ENCODE data around the gene PDIA5. TPM values are rescaled to one million over a fixed set of nuclear protein-coding genes. Genes with fewer than 3 reads are reported as not detected.

The PDIA5 gene
- total and polyA plus RNA-seq, 2 of the 4 experiments (the other 2 are of a cell fraction): 19.4 to 42.0 TPM

DNA sequence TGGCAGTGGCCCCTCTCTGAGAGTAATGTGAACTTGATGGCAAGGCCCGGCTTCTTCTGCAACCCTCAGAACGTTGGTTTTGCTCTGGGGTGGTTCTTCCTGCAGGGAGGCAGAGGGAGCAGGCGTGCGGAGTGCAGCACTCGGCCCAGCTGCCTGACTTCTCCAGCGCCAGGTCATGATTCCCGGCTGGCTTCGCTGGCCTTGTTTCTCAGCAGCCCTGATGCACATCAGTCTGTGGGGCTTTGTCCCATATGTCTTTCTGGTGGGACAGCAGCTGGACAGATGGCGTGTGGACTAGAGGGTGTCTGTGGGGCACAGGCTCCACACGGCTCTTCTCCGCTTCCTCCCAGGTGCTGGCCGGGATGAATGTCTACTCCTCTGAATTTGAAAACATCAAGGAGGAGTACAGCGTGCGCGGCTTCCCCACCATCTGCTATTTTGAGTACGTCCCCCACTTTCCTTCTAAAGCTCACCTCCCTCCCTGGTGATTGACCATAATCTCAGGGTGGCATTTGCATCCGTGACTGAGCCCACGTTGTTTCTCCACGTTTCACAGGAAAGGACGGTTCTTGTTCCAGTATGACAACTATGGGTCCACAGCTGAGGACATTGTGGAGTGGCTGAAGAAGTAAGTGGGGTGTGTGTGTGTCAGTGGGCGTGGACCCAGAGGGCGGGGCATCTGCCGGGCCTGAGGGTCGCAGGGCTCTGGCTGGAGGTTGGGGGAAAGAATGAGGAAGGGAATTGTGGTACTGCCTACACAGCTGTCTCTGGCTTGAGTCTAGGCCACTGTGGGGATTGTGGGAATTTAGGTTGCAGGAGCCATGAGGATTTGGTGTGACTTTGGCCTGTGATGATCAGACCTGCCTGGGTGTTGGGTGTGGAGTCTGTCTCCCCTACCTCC lies 57.1 kb downstream of the PDIA5 start:
- Histone ChIP-seq H2BK120ac (ENCODE audit: low read depth, low read length) (no peak overlapping the region), H3K36me3 (ENCODE audit: control insufficient read depth, insufficient read depth, low read length) (peaks cover 32% of the 10 kb centered on the region), H3K56ac (ENCODE audit: extremely low read depth, insufficient read depth, low read length) (no peak overlapping the region), H4K5ac (ENCODE audit: low read depth, low read length) (no peak overlapping the region), H3K27me3 (ENCODE audit: control insufficient read depth, insufficient read depth, low read length) (no peaks in the 10 kb centered on the region), H3K27ac (ENCODE audit: insufficient read depth, low read length) (no peak overlapping the region), H3K18ac (ENCODE audit: low read depth, low read length) (no peak overlapping the region), H4K8ac (ENCODE audit: low read depth in 2 of 2, low read length in 2 of 2) (no peak overlapping the region), H2AK9ac (replicated peaks; ENCODE audit: low read depth, low read length, poor library complexity) (no peak overlapping the region), H3K9me3 (ENCODE audit: control insufficient read depth, insufficient read depth, low read length) (no peaks in the 10 kb centered on the region), H3K9ac (ENCODE audit: low read depth, low read length) (no peak overlapping the region), H3K4me2 (ENCODE audit: low read depth, low read length) (no peak overlapping the region), H3K14ac (replicated peaks; ENCODE audit: low read depth, low read length) (no peak overlapping the region), H2AFZ (replicated peaks; ENCODE audit: low read length, poor library complexity) (no peak overlapping the region), H2BK20ac (ENCODE audit: low read depth, low read length) (no peak overlapping the region), H3K23ac (ENCODE audit: low read depth, low read length) (no peak overlapping the region), H4K20me1 (ENCODE audit: insufficient read depth, low read length) (peaks cover 7% of the 10 kb centered on the region; the same call in 1 of the 2 replicates), H3K9me1 (ENCODE audit: insufficient read depth, low read length) (peaks cover 10% of the 10 kb centered on the region; the same call in 1 of the 2 replicates), H3K4me3 (ENCODE audit: insufficient read depth, low read depth, low read length) (no peak overlapping the region), H2BK5ac (ENCODE audit: low read depth, low read length, poor library complexity, severe bottlenecking) (no peak overlapping the region), H3K79me1 (ENCODE audit: low read depth in 1 of 2, low read length in 2 of 2) (0 out of 4 replicates have a peak, but pooled peaks cover 0 to 3% of the 10 kb centered on the region in 2 experiments), H2AK5ac (ENCODE audit: low read depth, low read length) (no peak overlapping the region), H3K4ac (ENCODE audit: low read depth, low read length) (no peak overlapping the region), H4K91ac (ENCODE audit: insufficient read depth, low read depth, low read length) (no peak overlapping the region), H2BK15ac (ENCODE audit: low read depth, low read length) (no peak overlapping the region), H3K4me1 (ENCODE audit: control insufficient read depth, insufficient read depth, low read length) (peaks cover 3% of the 10 kb centered on the region; the same call in 1 of the 2 replicates)
- WGBS, 2 experiments (ENCODE audit: extremely low coverage in 2 of 2, insufficient read length in 1 of 2): 69% methylated on average over 6 of the region's 24 CpGs; no CpG with 5 or more reads in 1 of the 2 experiments
- no peak for ATAC-seq (ENCODE audit: low read depth)
- no peak for DNase-seq
- intact Hi-C loops (cut with micrococcal nuclease) (no loop called here), dilution Hi-C loops (cut with HindIII; ENCODE audit: low sequenced_read_pairs, unreplicated experiment) (no loop called here), in situ Hi-C loops (cut with MboI; ENCODE audit: low sequenced_read_pairs) (no loop called here)
- ChIA-PET CTCF (no interaction called here), POLR2A (ENCODE audit: unreplicated experiment) (no interaction called here)
- no TSS peak for BruUV-seq (replicated peaks)
- TF ChIP-seq CHD1 (IDR thresholded peaks at IDR 0.05; ENCODE audit: low read depth, low read length) (no peak), POLR2A (IDR thresholded peaks at IDR 0.05; ENCODE audit: low read depth, low read length) (no peak), CEBPB (IDR thresholded peaks at IDR 0.05; ENCODE audit: low read depth, low read length) (no peak), MAZ (IDR thresholded peaks at IDR 0.05; ENCODE audit: borderline replicate concordance, low read depth, low read length) (no peak), BHLHE40 (IDR thresholded peaks at IDR 0.05; ENCODE audit: low read depth, low read length) (no peak), NFE2L2 (IDR thresholded peaks at IDR 0.05; ENCODE audit: low read depth, low read length) (no peak), ELK1 (IDR thresholded peaks at IDR 0.05; ENCODE audit: borderline replicate concordance, low read depth, low read length) (no peak)
